ENCODE results near the gene PLSCR3.

The PLSCR3 gene

DNA sequence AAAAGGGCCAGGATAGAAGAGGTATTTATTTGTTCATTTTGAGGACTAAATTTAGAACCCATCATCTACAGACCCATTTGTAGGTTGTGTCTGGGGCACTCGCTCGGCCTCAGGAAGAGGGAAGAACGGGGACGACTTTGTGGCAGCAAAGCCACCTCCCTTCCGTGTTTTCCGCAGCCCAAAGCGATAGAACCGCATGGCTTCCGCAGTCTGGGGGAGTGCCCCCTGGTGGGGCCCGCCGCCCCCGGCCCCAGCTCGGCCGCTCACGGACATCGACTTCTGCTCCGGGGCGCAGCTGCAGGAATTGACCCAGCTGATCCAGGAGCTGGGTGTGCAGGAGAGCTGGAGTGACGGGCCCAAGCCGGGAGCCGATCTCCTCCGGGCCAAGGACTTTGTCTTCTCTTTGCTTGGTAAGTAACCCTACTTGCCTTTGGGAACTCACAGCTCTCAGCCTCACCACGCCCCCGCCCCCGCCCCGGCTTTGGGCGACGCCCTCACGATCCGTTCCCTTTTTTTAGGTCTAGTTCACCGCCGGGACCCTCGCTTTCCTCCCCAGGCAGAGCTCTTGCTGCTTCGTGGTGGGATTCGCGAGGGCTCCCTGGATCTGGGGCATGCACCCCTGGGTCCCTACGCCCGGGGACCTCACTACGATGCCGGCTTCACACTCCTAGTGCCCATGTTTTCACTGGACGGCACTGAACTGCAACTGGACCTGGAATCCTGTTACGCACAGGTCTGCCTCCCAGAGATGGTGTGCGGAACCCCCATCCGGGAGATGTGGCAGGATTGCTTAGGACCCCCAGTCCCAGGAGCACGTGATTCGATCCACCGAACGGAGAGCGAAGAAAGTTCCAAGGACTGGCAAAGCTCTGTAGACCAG is 41.6 kb upstream of the PLSCR3 start:
- DNase-seq (ENCODE audit: extremely low read depth, low read depth) = no peak
- TF ChIP-seq, protein P1, sequence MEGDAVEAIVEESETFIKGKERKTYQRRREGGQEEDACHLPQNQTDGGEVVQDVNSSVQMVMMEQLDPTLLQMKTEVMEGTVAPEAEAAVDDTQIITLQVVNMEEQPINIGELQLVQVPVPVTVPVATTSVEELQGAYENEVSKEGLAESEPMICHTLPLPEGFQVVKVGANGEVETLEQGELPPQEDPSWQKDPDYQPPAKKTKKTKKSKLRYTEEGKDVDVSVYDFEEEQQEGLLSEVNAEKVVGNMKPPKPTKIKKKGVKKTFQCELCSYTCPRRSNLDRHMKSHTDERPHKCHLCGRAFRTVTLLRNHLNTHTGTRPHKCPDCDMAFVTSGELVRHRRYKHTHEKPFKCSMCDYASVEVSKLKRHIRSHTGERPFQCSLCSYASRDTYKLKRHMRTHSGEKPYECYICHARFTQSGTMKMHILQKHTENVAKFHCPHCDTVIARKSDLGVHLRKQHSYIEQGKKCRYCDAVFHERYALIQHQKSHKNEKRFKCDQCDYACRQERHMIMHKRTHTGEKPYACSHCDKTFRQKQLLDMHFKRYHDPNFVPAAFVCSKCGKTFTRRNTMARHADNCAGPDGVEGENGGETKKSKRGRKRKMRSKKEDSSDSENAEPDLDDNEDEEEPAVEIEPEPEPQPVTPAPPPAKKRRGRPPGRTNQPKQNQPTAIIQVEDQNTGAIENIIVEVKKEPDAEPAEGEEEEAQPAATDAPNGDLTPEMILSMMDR (IDR thresholded peaks at IDR 0.05; ENCODE audit: low read depth, low read length, missing control alignments) = peak; percentile 10
- H3K4me3 ChIP-seq (replicated peaks; ENCODE audit: low read depth, low read length) = peak overlapping the region; percentile 38

DNA sequence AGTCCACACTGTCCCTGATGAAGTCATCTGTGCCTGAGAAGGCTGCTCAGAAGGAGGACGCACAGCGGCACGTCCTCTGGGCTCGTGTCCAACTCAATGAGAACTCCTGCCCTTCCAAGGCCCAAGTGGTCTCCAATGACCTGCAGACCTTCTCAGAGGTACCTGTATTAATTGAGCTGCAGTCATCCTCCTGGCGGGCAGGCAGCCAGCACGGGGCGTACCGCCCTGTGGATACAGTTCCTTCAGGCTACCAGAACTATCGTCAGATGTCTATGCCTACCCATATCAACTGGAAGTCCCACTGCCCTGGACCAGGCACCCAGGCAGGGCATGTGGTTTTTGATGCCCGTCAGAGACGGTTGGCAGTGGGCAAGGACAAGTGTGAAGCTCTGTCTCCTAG is 38.0 kb upstream of the PLSCR3 start:
- no peak overlapping the region for H3K4me3 ChIP-seq (replicated peaks; ENCODE audit: low read depth, low read length)
- no peak for DNase-seq (ENCODE audit: extremely low read depth, low read depth)
- TF ChIP-seq, protein P1 (IDR thresholded peaks at IDR 0.05; ENCODE audit: low read depth, low read length, missing control alignments) = no peak

DNA sequence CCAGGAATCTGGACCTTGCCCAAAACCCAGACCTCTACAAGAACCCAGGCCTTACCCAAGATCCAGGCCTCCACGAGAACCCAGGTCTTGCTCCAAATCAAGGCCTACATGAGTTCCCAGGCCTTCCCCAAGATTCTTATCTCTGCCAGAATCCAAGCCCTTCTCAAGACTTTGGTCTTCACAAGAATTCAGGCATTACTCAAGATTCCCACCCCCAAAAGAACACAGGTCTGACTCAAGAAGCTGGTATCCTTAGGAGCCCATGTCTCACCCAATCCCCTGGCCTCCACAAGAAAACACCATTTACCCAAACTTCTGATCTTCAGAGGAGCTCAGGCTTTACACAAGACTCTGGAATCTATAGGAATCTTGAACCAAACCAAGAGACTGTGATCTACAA is 36.9 kb upstream of the PLSCR3 start:
- no peak for DNase-seq (ENCODE audit: extremely low read depth, low read depth)
- TF ChIP-seq, protein P1 (IDR thresholded peaks at IDR 0.05; ENCODE audit: low read depth, low read length, missing control alignments) = no peak
- H3K4me3 ChIP-seq (replicated peaks; ENCODE audit: low read depth, low read length) = no peak overlapping the region

DNA sequence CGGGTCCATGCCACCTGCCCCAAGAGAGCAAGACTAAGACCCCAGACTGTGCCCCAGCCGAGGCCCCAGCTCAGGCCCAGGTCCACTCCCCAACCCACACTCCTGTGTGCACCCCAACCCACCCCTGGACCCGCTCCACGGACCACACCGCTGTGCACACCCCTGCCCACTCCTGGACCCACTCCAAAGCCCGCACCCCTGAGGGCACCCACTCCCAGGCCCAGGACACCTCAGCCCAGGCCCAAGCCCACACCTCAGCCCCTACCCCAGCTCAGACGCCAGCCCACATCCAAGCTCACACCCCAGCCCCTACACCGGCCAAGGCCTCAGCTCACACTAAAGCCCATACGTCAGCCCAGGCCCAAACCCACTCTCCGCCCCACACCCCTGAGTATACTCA is 35.4 kb upstream of the PLSCR3 start:
- DNase-seq (ENCODE audit: extremely low read depth, low read depth) = no peak
- TF ChIP-seq, protein P1 (IDR thresholded peaks at IDR 0.05; ENCODE audit: low read depth, low read length, missing control alignments) = no peak

DNA sequence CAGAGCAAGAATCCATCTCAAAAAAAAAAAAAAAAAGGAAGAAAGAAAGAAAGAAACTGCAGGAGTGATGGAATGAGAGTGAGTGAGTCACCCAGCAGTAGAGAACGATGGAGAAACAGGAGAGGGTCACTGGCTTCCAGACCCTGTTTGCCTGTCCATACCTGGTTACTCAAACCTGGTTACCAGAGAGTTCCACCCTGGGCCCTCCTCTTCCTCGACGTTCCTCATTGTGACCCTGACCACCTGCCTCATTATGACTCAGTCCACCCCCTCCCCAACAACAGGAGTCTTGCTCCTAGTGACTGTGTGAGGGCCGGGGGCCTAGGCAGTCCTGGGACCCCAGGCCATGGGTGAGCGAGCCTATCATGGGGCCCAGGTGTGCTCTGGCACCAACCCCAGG is 34.2 kb upstream of the PLSCR3 start, which contains the start of gene SPEM3:
Gene SPEM3, plus strand, starts transcription at position 301 of the 400 bp plus-strand sequence. Its CDS starts 46 bp downstream, at position 347.
- no peak within 1 kb of the TSS for H3K4me3 ChIP-seq (replicated peaks; ENCODE audit: low read depth, low read length)
- TF ChIP-seq, protein P1 (IDR thresholded peaks at IDR 0.05; ENCODE audit: low read depth, low read length, missing control alignments) = no peak
- DNase-seq (ENCODE audit: extremely low read depth, low read depth) = no peak

More for the DNA sequence above, 35.4 kb upstream of the PLSCR3 start:
- no peak overlapping the region for H3K4me3 ChIP-seq (replicated peaks; ENCODE audit: low read depth, low read length)

DNA sequence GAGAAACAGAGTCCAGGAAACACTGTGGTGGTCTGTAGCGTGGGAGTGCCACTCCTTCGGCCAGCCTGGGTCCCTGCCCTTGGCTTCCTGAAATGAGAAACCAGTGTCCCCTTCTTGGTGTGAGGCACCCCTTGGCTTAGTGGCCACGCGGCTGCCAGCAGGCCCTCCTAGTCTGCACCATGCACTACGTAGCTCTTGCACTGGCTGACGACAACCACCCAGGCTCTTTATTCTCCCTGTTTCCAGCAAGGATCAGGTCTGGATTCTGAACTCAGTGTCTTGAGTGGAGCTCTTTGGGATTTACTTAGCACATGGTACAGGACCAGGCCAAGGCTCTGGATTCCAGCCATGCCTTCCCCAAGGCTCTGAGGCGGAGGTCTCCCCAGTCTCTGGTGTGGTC is 33.2 kb upstream of the PLSCR3 start:
- no peak overlapping the region for H3K4me3 ChIP-seq (replicated peaks; ENCODE audit: low read depth, low read length)
- TF ChIP-seq, protein P1 (IDR thresholded peaks at IDR 0.05; ENCODE audit: low read depth, low read length, missing control alignments) = no peak
- no peak for DNase-seq (ENCODE audit: extremely low read depth, low read depth)

Measured in HFF-Myc (cell line).